WTC11 (cell line): ENCODE measurements around the gene LIG1. TPM values are rescaled to one million over a fixed set of nuclear protein-coding genes. Genes with fewer than 3 reads are reported as not detected.

ENCODE experiments used
- ATAC-seq: fragments of 200-7000 bp; cut with Tn5 transposase; 2 replicates; pipeline ENCODE4 v1.10.0; 2021; ENCODE audit warnings: mild to moderate bottlenecking, moderate library complexity
- CTCF ChIA-PET: fragments of 300-600 bp; sonication (Branson Sonifier 250); formaldehyde crosslinking; loops from one replicate; lab custom pipeline; 2021; ENCODE audit warnings: antibody characterized with exemption; lab: Charles Lee
- POLR2A ChIA-PET: fragments of 350-600 bp; sonication (Branson Sonifier 250); formaldehyde crosslinking; loops from one replicate; lab custom pipeline; 2021; ENCODE audit warnings: antibody characterized with exemption; lab: Charles Lee
- DNase-seq: peaks from one replicate; pipeline ENCODE4 v3.0.0; 2021; ENCODE audit warnings: low spot score
- H3K27ac Mint-ChIP-seq: 2 replicates; pipeline ENCODE4 v1.8.0; 2021; ENCODE audit warnings: mixed read lengths
- H3K27me3 Mint-ChIP-seq: 2 replicates; pipeline ENCODE4 v1.8.0; 2021; ENCODE audit warnings: low read depth, mild to moderate bottlenecking, moderate library complexity, mixed read lengths
- H3K36me3 Mint-ChIP-seq: 2 replicates; pipeline ENCODE4 v1.8.0; 2021; ENCODE audit warnings: mixed read lengths
- H3K4me1 Mint-ChIP-seq: 2 replicates; pipeline ENCODE4 v1.8.0; 2022; ENCODE audit warnings: mixed read lengths
- H3K4me3 Mint-ChIP-seq: 2 replicates; pipeline ENCODE4 v1.8.0; 2021; ENCODE audit warnings: mild to moderate bottlenecking, moderate library complexity, mixed read lengths
- H3K9me3 Mint-ChIP-seq: 2 replicates; pipeline ENCODE4 v1.8.0; 2021; ENCODE audit warnings: mixed read lengths
- CREM ChIP-seq: sonication (generic); formaldehyde crosslinking; IDR thresholded peaks from 2 replicates; pipeline ENCODE4 v1.8.1; 2022; ENCODE audit warnings: mild to moderate bottlenecking, missing genetic modification reagents, moderate library complexity
- EMX1 ChIP-seq: fragments of 250-450 bp; sonication (Bioruptor Pico); IDR thresholded peaks from 2 replicates; pipeline ENCODE4 v1.8.0; 2021; ENCODE audit warnings: mild to moderate bottlenecking
- HMGA2 ChIP-seq: fragments of 250-450 bp; sonication (Bioruptor Pico); IDR thresholded peaks from 2 replicates; pipeline ENCODE4 v1.4.0; 2021; ENCODE audit warnings: mild to moderate bottlenecking, moderate library complexity
- MXD4 ChIP-seq: fragments of 250-450 bp; sonication (Bioruptor Pico); IDR thresholded peaks from 2 replicates; pipeline ENCODE4 v1.8.0; 2021; ENCODE audit warnings: mild to moderate bottlenecking, moderate library complexity, borderline replicate concordance
- NR1H2 ChIP-seq: sonication (generic); formaldehyde crosslinking; IDR thresholded peaks from 2 replicates; pipeline ENCODE4 v1.9.0; 2021; ENCODE audit warnings: mild to moderate bottlenecking, moderate library complexity, missing genetic modification reagents
- NR2C2 ChIP-seq: sonication (generic); formaldehyde crosslinking; IDR thresholded peaks from 2 replicates; pipeline ENCODE4 v1.8.0; 2022; ENCODE audit warnings: mild to moderate bottlenecking, missing genetic modification reagents
- PRRX2 ChIP-seq: fragments of 250-450 bp; sonication (Bioruptor Pico); IDR thresholded peaks from 2 replicates; pipeline ENCODE4 v1.8.0; 2021; ENCODE audit warnings: mild to moderate bottlenecking
- SMAD4 ChIP-seq: sonication (generic); formaldehyde crosslinking; IDR thresholded peaks from 2 replicates; pipeline ENCODE4 v1.8.0; 2022; ENCODE audit warnings: mild to moderate bottlenecking, missing genetic modification reagents
- SP1 ChIP-seq: sonication (generic); formaldehyde crosslinking; conservative IDR thresholded peaks from 2 replicates; pipeline ENCODE4 v1.8.1; 2022; ENCODE audit warnings: missing genetic modification reagents
- ZBTB21 ChIP-seq: sonication (generic); formaldehyde crosslinking; IDR thresholded peaks from 2 replicates; pipeline ENCODE4 v1.8.1; 2023; ENCODE audit warnings: mild to moderate bottlenecking, missing genetic modification reagents, borderline replicate concordance
- ZNF121 ChIP-seq: sonication (generic); formaldehyde crosslinking; IDR thresholded peaks from 2 replicates; pipeline ENCODE4 v1.8.0; 2023; ENCODE audit warnings: missing genetic modification reagents
- ZNF138 ChIP-seq: sonication (generic); formaldehyde crosslinking; conservative IDR thresholded peaks from 2 replicates; pipeline ENCODE4 v1.8.1; 2022; ENCODE audit warnings: mild to moderate bottlenecking, moderate library complexity, missing genetic modification reagents
- ZNF317 ChIP-seq: sonication (generic); formaldehyde crosslinking; IDR thresholded peaks from 2 replicates; pipeline ENCODE4 v1.8.1; 2023; ENCODE audit warnings: low read depth, mild to moderate bottlenecking, moderate library complexity, missing genetic modification reagents, borderline replicate concordance
- total RNA-seq: library from RNA; stranded (reverse); gene quantifications from 3 replicates; pipeline ENCODE4 v1.2.3, GENCODE V29; 2021
- TF ChIP-seq, protein P1 (sequence below): sonication (generic); formaldehyde crosslinking; IDR thresholded peaks from 2 replicates; pipeline ENCODE4 v1.8.0; 2022; ENCODE audit warnings: mild to moderate bottlenecking, missing genetic modification reagents
- TF ChIP-seq, protein P2 (sequence below): sonication (generic); formaldehyde crosslinking; IDR thresholded peaks from 2 replicates; pipeline ENCODE4 v1.8.1; 2023; ENCODE audit warnings: mild to moderate bottlenecking, missing genetic modification reagents, moderate library complexity
- TF ChIP-seq, protein P3 (sequence below): sonication (generic); formaldehyde crosslinking; IDR thresholded peaks from 2 replicates; pipeline ENCODE4 v1.8.0; 2023; ENCODE audit warnings: missing genetic modification reagents
- TF ChIP-seq, protein P4 (sequence below): sonication (generic); formaldehyde crosslinking; IDR thresholded peaks from 2 replicates; pipeline ENCODE4 v1.8.0; 2022; ENCODE audit warnings: mild to moderate bottlenecking, missing genetic modification reagents
- TF ChIP-seq, protein P5 (sequence below): sonication (generic); formaldehyde crosslinking; IDR thresholded peaks from 2 replicates; pipeline ENCODE4 v1.8.0; 2022; ENCODE audit warnings: missing genetic modification reagents
- TF ChIP-seq, protein P6 (sequence below): sonication (generic); formaldehyde crosslinking; conservative IDR thresholded peaks from 2 replicates; pipeline ENCODE4 v1.8.1; 2022; ENCODE audit warnings: mild to moderate bottlenecking, missing genetic modification reagents
- TF ChIP-seq, protein P7 (sequence below): sonication (generic); formaldehyde crosslinking; IDR thresholded peaks from 2 replicates; pipeline ENCODE4 v1.8.1; 2023; ENCODE audit warnings: mild to moderate bottlenecking, missing genetic modification reagents
- TF ChIP-seq, protein P8 (sequence below): sonication (generic); formaldehyde crosslinking; IDR thresholded peaks from 2 replicates; pipeline ENCODE4 v1.8.0; 2023; ENCODE audit warnings: mild to moderate bottlenecking, missing genetic modification reagents
- TF ChIP-seq, protein P9 (sequence below): sonication (generic); formaldehyde crosslinking; IDR thresholded peaks from 2 replicates; pipeline ENCODE4 v1.8.1; 2022; ENCODE audit warnings: low read depth, mild to moderate bottlenecking, moderate library complexity, missing genetic modification reagents, borderline replicate concordance

LIG1 gene
- total RNA-seq, 1 experiment from 2014 or later: 119 TPM

DNA sequence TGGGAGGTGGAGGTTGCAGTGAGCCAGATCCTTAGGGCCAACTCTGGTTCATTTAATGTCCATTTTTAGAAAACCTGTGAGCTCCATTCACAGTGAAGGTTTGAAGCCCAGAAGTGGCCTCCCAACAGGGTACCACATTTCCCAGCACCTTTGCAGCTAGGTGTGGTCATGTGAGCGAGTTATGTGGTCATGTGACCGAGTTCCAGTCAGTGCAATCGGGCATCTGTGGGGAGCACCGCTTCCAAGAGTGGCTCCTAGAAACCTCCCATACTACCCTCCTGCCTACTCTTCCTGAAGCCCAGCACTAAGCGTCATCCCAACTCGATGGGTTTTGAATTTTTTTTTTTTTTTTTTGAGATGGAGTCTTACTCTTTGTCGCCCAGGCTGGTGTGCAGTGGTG is 58.9 kb downstream of the LIG1 start:
- peaks cover 6% of the 10 kb centered on the region; the same call in 1 of the 2 replicates for H3K27me3 Mint-ChIP-seq
- H3K36me3 Mint-ChIP-seq: peaks cover 4% of the 10 kb centered on the region; the same call in 1 of the 2 replicates
- DNase-seq (peak; percentile 33), ATAC-seq (peak; percentile 12; the same call in 1 of the 2 replicates)
- H3K4me3 Mint-ChIP-seq: peak overlapping the region; percentile 71
- CTCF ChIA-PET: interaction anchor here (0.9 to 2.5 kb wide), 9 partner anchors 10 to 151 kb away, joined by 4 to 10 read pairs (median 8); no protein-coding TSS in a partner anchor
- no peaks in the 10 kb centered on the region for H3K9me3 Mint-ChIP-seq
- POLR2A ChIA-PET: interaction anchor here (0.6 kb wide), 1 partner anchor 88 kb away, joined by 7 read pairs; no protein-coding TSS in a partner anchor
- TF ChIP-seq, protein P1, sequence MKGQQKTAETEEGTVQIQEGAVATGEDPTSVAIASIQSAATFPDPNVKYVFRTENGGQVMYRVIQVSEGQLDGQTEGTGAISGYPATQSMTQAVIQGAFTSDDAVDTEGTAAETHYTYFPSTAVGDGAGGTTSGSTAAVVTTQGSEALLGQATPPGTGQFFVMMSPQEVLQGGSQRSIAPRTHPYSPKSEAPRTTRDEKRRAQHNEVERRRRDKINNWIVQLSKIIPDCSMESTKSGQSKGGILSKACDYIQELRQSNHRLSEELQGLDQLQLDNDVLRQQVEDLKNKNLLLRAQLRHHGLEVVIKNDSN (CRISPR knock-in tag): peak; percentile 96
- TF ChIP-seq, protein P2, sequence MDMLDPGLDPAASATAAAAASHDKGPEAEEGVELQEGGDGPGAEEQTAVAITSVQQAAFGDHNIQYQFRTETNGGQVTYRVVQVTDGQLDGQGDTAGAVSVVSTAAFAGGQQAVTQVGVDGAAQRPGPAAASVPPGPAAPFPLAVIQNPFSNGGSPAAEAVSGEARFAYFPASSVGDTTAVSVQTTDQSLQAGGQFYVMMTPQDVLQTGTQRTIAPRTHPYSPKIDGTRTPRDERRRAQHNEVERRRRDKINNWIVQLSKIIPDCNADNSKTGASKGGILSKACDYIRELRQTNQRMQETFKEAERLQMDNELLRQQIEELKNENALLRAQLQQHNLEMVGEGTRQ (CRISPR knock-in tag): peak; percentile 96
- TF ChIP-seq, protein P3, sequence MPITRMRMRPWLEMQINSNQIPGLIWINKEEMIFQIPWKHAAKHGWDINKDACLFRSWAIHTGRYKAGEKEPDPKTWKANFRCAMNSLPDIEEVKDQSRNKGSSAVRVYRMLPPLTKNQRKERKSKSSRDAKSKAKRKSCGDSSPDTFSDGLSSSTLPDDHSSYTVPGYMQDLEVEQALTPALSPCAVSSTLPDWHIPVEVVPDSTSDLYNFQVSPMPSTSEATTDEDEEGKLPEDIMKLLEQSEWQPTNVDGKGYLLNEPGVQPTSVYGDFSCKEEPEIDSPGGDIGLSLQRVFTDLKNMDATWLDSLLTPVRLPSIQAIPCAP: no peak
- TF ChIP-seq, protein P4, sequence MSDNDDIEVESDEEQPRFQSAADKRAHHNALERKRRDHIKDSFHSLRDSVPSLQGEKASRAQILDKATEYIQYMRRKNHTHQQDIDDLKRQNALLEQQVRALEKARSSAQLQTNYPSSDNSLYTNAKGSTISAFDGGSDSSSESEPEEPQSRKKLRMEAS (CRISPR knock-in tag): peak; percentile 17; the same call in 1 of the 2 replicates
- H3K4me1 Mint-ChIP-seq: peaks cover 5% of the 10 kb centered on the region
- no peak overlapping the region for H3K27ac Mint-ChIP-seq

DNA sequence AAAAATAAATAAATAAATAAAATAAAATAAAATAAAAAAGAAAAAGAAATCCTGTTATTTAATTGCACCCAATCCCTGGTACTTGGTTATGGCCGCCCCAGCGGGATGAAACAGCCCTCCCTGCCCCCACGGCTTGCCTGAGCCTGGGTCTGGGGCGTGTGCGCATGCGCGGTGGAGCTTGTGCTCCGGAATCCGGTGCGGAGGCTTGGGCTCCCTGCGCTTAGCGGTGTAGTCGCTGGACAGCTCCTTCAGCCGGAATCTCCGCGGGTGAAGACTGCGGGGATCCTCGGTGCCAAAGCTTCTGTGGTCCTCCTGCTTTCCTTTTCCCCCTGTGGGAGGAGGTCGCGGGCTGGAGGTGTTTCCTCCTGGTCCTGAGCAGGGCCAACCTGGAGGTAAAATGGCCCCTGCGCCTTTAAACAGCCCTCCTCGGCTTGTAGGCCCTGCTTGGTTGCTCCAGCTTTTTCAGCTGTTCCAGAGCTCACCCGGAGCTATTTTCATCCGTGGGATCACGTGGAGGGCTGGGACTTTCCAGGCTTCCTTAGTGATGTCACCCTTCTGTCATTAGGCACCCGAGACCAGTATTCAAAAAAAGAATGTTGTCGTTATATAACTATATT is 59.7 kb downstream of the LIG1 start, which contains the start of gene PLA2G4C:
TSS of gene PLA2G4C (minus strand) at position 468 of the 617 bp plus-strand sequence. CDS start 4,288 bp downstream, outside the sequence.
- CTCF ChIA-PET: interaction anchor here (0.5 to 2.5 kb wide), 16 partner anchors 10 to 478 kb away, joined by 3 to 10 read pairs (median 4); no protein-coding TSS in a partner anchor
- no peak within 1 kb of the TSS; the same call in 1 of the 2 replicates for H3K27ac Mint-ChIP-seq
- H3K4me1 Mint-ChIP-seq: peaks cover 5% of the 10 kb centered on the region
- TF ChIP-seq NR2C2: no peak
- TF ChIP-seq, protein P5, sequence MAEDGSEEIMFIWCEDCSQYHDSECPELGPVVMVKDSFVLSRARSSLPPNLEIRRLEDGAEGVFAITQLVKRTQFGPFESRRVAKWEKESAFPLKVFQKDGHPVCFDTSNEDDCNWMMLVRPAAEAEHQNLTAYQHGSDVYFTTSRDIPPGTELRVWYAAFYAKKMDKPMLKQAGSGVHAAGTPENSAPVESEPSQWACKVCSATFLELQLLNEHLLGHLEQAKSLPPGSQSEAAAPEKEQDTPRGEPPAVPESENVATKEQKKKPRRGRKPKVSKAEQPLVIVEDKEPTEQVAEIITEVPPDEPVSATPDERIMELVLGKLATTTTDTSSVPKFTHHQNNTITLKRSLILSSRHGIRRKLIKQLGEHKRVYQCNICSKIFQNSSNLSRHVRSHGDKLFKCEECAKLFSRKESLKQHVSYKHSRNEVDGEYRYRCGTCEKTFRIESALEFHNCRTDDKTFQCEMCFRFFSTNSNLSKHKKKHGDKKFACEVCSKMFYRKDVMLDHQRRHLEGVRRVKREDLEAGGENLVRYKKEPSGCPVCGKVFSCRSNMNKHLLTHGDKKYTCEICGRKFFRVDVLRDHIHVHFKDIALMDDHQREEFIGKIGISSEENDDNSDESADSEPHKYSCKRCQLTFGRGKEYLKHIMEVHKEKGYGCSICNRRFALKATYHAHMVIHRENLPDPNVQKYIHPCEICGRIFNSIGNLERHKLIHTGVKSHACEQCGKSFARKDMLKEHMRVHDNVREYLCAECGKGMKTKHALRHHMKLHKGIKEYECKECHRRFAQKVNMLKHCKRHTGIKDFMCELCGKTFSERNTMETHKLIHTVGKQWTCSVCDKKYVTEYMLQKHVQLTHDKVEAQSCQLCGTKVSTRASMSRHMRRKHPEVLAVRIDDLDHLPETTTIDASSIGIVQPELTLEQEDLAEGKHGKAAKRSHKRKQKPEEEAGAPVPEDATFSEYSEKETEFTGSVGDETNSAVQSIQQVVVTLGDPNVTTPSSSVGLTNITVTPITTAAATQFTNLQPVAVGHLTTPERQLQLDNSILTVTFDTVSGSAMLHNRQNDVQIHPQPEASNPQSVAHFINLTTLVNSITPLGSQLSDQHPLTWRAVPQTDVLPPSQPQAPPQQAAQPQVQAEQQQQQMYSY (CRISPR knock-in tag): peak; percentile 35; the same call in 1 of the 2 replicates
- TF ChIP-seq, protein P6, sequence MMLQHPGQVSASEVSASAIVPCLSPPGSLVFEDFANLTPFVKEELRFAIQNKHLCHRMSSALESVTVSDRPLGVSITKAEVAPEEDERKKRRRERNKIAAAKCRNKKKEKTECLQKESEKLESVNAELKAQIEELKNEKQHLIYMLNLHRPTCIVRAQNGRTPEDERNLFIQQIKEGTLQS (CRISPR knock-in tag): no peak
- no peak for TF ChIP-seq ZNF121 (CRISPR knock-in tag)
- no peak for TF ChIP-seq PRRX2
- TF ChIP-seq EMX1 (CRISPR knock-in tag): no peak
- TF ChIP-seq HMGA2 (CRISPR knock-in tag): peak; percentile 84
- TF ChIP-seq SMAD4 (CRISPR knock-in tag): no peak
- no peak for TF ChIP-seq ZNF317 (CRISPR knock-in tag)
- TF ChIP-seq, protein P7, sequence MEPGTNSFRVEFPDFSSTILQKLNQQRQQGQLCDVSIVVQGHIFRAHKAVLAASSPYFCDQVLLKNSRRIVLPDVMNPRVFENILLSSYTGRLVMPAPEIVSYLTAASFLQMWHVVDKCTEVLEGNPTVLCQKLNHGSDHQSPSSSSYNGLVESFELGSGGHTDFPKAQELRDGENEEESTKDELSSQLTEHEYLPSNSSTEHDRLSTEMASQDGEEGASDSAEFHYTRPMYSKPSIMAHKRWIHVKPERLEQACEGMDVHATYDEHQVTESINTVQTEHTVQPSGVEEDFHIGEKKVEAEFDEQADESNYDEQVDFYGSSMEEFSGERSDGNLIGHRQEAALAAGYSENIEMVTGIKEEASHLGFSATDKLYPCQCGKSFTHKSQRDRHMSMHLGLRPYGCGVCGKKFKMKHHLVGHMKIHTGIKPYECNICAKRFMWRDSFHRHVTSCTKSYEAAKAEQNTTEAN (CRISPR knock-in tag): no peak
- TF ChIP-seq ZNF138 (CRISPR knock-in tag): no peak
- TF ChIP-seq NR1H2 (CRISPR knock-in tag): no peak
- TF ChIP-seq, protein P8, sequence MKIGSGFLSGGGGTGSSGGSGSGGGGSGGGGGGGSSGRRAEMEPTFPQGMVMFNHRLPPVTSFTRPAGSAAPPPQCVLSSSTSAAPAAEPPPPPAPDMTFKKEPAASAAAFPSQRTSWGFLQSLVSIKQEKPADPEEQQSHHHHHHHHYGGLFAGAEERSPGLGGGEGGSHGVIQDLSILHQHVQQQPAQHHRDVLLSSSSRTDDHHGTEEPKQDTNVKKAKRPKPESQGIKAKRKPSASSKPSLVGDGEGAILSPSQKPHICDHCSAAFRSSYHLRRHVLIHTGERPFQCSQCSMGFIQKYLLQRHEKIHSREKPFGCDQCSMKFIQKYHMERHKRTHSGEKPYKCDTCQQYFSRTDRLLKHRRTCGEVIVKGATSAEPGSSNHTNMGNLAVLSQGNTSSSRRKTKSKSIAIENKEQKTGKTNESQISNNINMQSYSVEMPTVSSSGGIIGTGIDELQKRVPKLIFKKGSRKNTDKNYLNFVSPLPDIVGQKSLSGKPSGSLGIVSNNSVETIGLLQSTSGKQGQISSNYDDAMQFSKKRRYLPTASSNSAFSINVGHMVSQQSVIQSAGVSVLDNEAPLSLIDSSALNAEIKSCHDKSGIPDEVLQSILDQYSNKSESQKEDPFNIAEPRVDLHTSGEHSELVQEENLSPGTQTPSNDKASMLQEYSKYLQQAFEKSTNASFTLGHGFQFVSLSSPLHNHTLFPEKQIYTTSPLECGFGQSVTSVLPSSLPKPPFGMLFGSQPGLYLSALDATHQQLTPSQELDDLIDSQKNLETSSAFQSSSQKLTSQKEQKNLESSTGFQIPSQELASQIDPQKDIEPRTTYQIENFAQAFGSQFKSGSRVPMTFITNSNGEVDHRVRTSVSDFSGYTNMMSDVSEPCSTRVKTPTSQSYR (CRISPR knock-in tag): no peak
- no peak for TF ChIP-seq CREM
- 0 out of 2 replicates have a peak, but pooled peaks have one; percentile 41 for TF ChIP-seq SP1
- no peak for TF ChIP-seq ZBTB21 (CRISPR knock-in tag)
- TF ChIP-seq, protein P9, sequence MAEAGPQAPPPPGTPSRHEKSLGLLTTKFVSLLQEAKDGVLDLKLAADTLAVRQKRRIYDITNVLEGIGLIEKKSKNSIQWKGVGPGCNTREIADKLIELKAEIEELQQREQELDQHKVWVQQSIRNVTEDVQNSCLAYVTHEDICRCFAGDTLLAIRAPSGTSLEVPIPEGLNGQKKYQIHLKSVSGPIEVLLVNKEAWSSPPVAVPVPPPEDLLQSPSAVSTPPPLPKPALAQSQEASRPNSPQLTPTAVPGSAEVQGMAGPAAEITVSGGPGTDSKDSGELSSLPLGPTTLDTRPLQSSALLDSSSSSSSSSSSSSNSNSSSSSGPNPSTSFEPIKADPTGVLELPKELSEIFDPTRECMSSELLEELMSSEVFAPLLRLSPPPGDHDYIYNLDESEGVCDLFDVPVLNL (CRISPR knock-in tag): no peak
- TF ChIP-seq MXD4 (CRISPR knock-in tag): no peak

More for the DNA sequence above, 59.7 kb downstream of the LIG1 start, which contains the start of gene PLA2G4C:
- H3K36me3 Mint-ChIP-seq: peaks cover 4% of the 10 kb centered on the region; the same call in 1 of the 2 replicates
- no peaks in the 10 kb centered on the region for H3K9me3 Mint-ChIP-seq
- DNase-seq: peak; percentile 89
- H3K27me3 Mint-ChIP-seq: peaks cover 6% of the 10 kb centered on the region; the same call in 1 of the 2 replicates
- peak within 1 kb of the TSS; percentile 71 for H3K4me3 Mint-ChIP-seq
- peak; percentile 65 for ATAC-seq
- POLR2A ChIA-PET: no interaction called here
